Measurements from ENCODE around the gene VOPP1.

VOPP1 gene

GRCh38 chr7:55491346-55491745 lies 81.0 kb downstream of the VOPP1 start:
- Mint-ChIP-seq H3K9me3 (no peaks in the 10 kb centered on the region), H3K36me3 (ENCODE audit: low read depth) (peaks cover 41% of the 10 kb centered on the region), H3K27ac (no peak overlapping the region), H3K4me3 (no peak overlapping the region), H3K27me3 (no peaks in the 10 kb centered on the region), H3K4me1 (peaks cover 17% of the 10 kb centered on the region)
- no peak for ATAC-seq
- no peak for DNase-seq

GRCh38 chr7:55490099-55490498 lies 82.2 kb downstream of the VOPP1 start:
- Mint-ChIP-seq H3K4me3 (no peak overlapping the region), H3K9me3 (no peaks in the 10 kb centered on the region), H3K4me1 (peaks cover 17% of the 10 kb centered on the region), H3K27me3 (no peaks in the 10 kb centered on the region), H3K27ac (no peak overlapping the region), H3K36me3 (ENCODE audit: low read depth) (peaks cover 38% of the 10 kb centered on the region)
- DNase-seq: no peak
- no peak for ATAC-seq

- Mint-ChIP-seq H3K4me1 (peaks cover 22% of the 10 kb centered on the region), H3K4me3 (no peak overlapping the region), H3K9me3 (no peaks in the 10 kb centered on the region), H3K27me3 (no peaks in the 10 kb centered on the region), H3K36me3 (ENCODE audit: low read depth) (peaks cover 36% of the 10 kb centered on the region), H3K27ac (no peak overlapping the region)
- no peak for ATAC-seq
- no peak for DNase-seq
Observed at GRCh38 chr7:55489552-55489951, 82.8 kb downstream of the VOPP1 start.

- DNase-seq: no peak
- Mint-ChIP-seq H3K4me1 (peaks cover 28% of the 10 kb centered on the region), H3K9me3 (no peaks in the 10 kb centered on the region), H3K4me3 (no peak overlapping the region), H3K36me3 (ENCODE audit: low read depth) (peaks cover 42% of the 10 kb centered on the region), H3K27me3 (no peaks in the 10 kb centered on the region), H3K27ac (no peak overlapping the region)
- no peak for ATAC-seq
Observed at GRCh38 chr7:55488804-55489340, 83.4 kb downstream of the VOPP1 start.

- Mint-ChIP-seq H3K36me3 (ENCODE audit: low read depth) (peaks cover 44% of the 10 kb centered on the region), H3K4me1 (peaks cover 31% of the 10 kb centered on the region), H3K4me3 (no peak overlapping the region), H3K9me3 (no peaks in the 10 kb centered on the region), H3K27me3 (no peaks in the 10 kb centered on the region), H3K27ac (no peak overlapping the region)
- ATAC-seq: no peak
- DNase-seq: no peak
Observed at GRCh38 chr7:55488216-55488615, 84.1 kb downstream of the VOPP1 start.

GRCh38 chr7:55486991-55487390 lies 85.3 kb downstream of the VOPP1 start:
- peaks cover 39% of the 10 kb centered on the region for H3K4me1 Mint-ChIP-seq
- H3K27ac Mint-ChIP-seq: no peak overlapping the region

GRCh38 chr7:55486192-55486590 lies 86.1 kb downstream of the VOPP1 start:
- H3K36me3 Mint-ChIP-seq (ENCODE audit: low read depth): peaks cover 34% of the 10 kb centered on the region
- no peak overlapping the region for H3K4me3 Mint-ChIP-seq
- DNase-seq (no peak), ATAC-seq (no peak)
- peaks cover 41% of the 10 kb centered on the region for H3K4me1 Mint-ChIP-seq
- no peaks in the 10 kb centered on the region for H3K27me3 Mint-ChIP-seq
- H3K27ac Mint-ChIP-seq: no peak overlapping the region
- no peaks in the 10 kb centered on the region for H3K9me3 Mint-ChIP-seq

More at GRCh38 chr7:55486991-55487390, 85.3 kb downstream of the VOPP1 start:
- Mint-ChIP-seq H3K4me3 (no peak overlapping the region), H3K36me3 (ENCODE audit: low read depth) (peaks cover 36% of the 10 kb centered on the region), H3K27me3 (no peaks in the 10 kb centered on the region), H3K9me3 (no peaks in the 10 kb centered on the region)
- ATAC-seq: no peak
- no peak for DNase-seq

- Mint-ChIP-seq H3K4me1 (peaks cover 41% of the 10 kb centered on the region), H3K9me3 (no peaks in the 10 kb centered on the region), H3K27ac (no peak overlapping the region), H3K27me3 (no peaks in the 10 kb centered on the region), H3K4me3 (no peak overlapping the region), H3K36me3 (ENCODE audit: low read depth) (peaks cover 38% of the 10 kb centered on the region)
- ATAC-seq (no peak), DNase-seq (no peak)
Observed at GRCh38 chr7:55485501-55486191, 86.7 kb downstream of the VOPP1 start.

GRCh38 chr7:55484834-55485233 lies 87.5 kb downstream of the VOPP1 start:
- H3K27me3 Mint-ChIP-seq: no peaks in the 10 kb centered on the region
- peaks cover 34% of the 10 kb centered on the region for H3K36me3 Mint-ChIP-seq (ENCODE audit: low read depth)
- ATAC-seq (no peak), DNase-seq (no peak)
- no peaks in the 10 kb centered on the region for H3K9me3 Mint-ChIP-seq
- no peak overlapping the region for H3K27ac Mint-ChIP-seq
- peaks cover 44% of the 10 kb centered on the region for H3K4me1 Mint-ChIP-seq
- H3K4me3 Mint-ChIP-seq: no peak overlapping the region

GRCh38 chr7:55484241-55484640 lies 88.1 kb downstream of the VOPP1 start:
- ATAC-seq: peak; percentile 18
- no peaks in the 10 kb centered on the region for H3K27me3 Mint-ChIP-seq
- H3K4me1 Mint-ChIP-seq: peaks cover 44% of the 10 kb centered on the region
- no peak overlapping the region for H3K4me3 Mint-ChIP-seq
- H3K9me3 Mint-ChIP-seq: no peaks in the 10 kb centered on the region
- no peak overlapping the region for H3K27ac Mint-ChIP-seq
- no peak for DNase-seq
- H3K36me3 Mint-ChIP-seq (ENCODE audit: low read depth): peaks cover 30% of the 10 kb centered on the region

GRCh38 chr7:55483046-55483445 lies 89.3 kb downstream of the VOPP1 start:
- H3K4me1 Mint-ChIP-seq: peaks cover 43% of the 10 kb centered on the region
- no peak for ATAC-seq

GRCh38 chr7:55481155-55481554 lies 91.1 kb downstream of the VOPP1 start:
- ATAC-seq: no peak
- Mint-ChIP-seq H3K36me3 (ENCODE audit: low read depth) (peaks cover 19% of the 10 kb centered on the region), H3K27ac (peak overlapping the region; percentile 5), H3K27me3 (no peaks in the 10 kb centered on the region), H3K4me3 (no peak overlapping the region), H3K4me1 (peaks cover 58% of the 10 kb centered on the region), H3K9me3 (no peaks in the 10 kb centered on the region)
- DNase-seq: no peak

More at GRCh38 chr7:55483046-55483445, 89.3 kb downstream of the VOPP1 start:
- H3K27me3 Mint-ChIP-seq: no peaks in the 10 kb centered on the region
- H3K4me3 Mint-ChIP-seq: no peak overlapping the region
- DNase-seq: no peak
- H3K36me3 Mint-ChIP-seq (ENCODE audit: low read depth): peaks cover 25% of the 10 kb centered on the region
- no peaks in the 10 kb centered on the region for H3K9me3 Mint-ChIP-seq
- H3K27ac Mint-ChIP-seq: peak overlapping the region; percentile 8

GRCh38 chr7:55478700-55479099 lies 93.6 kb downstream of the VOPP1 start:
- Mint-ChIP-seq H3K27me3 (no peaks in the 10 kb centered on the region), H3K27ac (no peak overlapping the region), H3K4me1 (peaks cover 67% of the 10 kb centered on the region), H3K4me3 (no peak overlapping the region), H3K36me3 (ENCODE audit: low read depth) (peaks cover 8% of the 10 kb centered on the region), H3K9me3 (no peaks in the 10 kb centered on the region)
- no peak for ATAC-seq
- DNase-seq: no peak

GRCh38 chr7:55477781-55478374 lies 94.4 kb downstream of the VOPP1 start:
- Mint-ChIP-seq H3K4me1 (peaks cover 64% of the 10 kb centered on the region), H3K36me3 (ENCODE audit: low read depth) (peaks cover 6% of the 10 kb centered on the region), H3K27ac (no peak overlapping the region), H3K9me3 (no peaks in the 10 kb centered on the region), H3K27me3 (no peaks in the 10 kb centered on the region), H3K4me3 (no peak overlapping the region)
- ATAC-seq (no peak), DNase-seq (no peak)
